Measurements from ENCODE around the gene TMPRSS13.

- TF ChIP-seq CTCF (IDR thresholded peaks at IDR 0.05): no peak
- no peak for TF ChIP-seq ZFX (IDR thresholded peaks at IDR 0.05; ENCODE audit: borderline replicate concordance)
Observed at GRCh38 chr11:117900121-117900648, 29.0 kb downstream of the TMPRSS13 start.

Data from 22Rv1 (cell line).